HG02798 (cell line): ENCODE results near the gene RUNX3.
"Not testable (repeated sequence)": the region's sequence is repeated elsewhere in the genome, so short reads cannot be mapped to it uniquely, and the experiment has no call there.

Source experiments
- ATAC-seq: cut with Tn5 transposase; IDR thresholded peaks from one replicate; pipeline ENCODE4 v1.9.1; 2021; ENCODE audit warnings: mild to moderate bottlenecking; ENCODE audit not compliant: unreplicated experiment, poor library complexity

The RUNX3 gene

GRCh38 chr1:24917327-24918074 lies 12.6 kb downstream of the RUNX3 start:
- ATAC-seq, result no peak

- ATAC-seq, result no peak
Observed at GRCh38 chr1:24915816-24916602, 14.1 kb downstream of the RUNX3 start.

DNA sequence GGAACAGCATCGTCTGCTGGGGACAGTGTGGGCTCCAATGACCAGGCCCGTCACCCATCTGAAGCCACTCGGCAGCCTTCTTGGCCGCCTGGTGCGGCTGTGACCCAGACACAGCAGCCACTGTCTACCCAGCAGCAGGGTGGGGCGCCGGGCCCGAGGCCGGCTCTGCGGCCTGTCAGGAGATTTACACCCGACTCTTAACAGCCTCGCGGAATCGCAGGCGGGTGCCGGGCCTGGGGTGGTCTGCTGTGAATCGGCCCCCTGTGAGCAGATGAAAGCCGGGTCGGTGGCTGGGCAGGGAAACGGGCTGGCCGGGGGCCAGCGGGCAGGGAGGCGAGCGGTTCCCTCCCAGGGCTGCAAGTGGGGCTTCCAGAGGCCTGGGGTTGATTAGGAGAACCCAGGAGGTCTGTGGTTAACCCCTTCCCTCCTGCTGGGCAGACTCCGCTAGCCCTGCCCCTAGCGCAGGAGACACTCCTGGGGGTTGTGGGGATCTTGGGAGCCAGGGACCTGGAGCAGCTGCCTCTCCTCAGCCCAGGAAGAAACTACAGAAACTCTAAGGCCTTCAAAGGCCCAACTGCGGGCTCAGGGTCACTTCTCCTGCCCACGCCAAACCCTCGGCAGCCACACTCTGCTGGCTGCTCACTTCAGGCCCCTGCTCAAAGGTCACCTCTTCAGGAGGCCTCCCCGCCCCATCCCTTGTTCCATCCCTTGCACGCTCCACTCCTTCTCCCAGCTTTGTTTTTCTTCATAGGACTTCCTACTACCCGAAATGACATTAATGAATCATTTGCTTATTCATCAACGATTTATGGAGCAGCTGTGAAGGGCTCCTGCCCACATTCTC lies 15.6 kb downstream of the RUNX3 start:
- ATAC-seq, result no peak

DNA sequence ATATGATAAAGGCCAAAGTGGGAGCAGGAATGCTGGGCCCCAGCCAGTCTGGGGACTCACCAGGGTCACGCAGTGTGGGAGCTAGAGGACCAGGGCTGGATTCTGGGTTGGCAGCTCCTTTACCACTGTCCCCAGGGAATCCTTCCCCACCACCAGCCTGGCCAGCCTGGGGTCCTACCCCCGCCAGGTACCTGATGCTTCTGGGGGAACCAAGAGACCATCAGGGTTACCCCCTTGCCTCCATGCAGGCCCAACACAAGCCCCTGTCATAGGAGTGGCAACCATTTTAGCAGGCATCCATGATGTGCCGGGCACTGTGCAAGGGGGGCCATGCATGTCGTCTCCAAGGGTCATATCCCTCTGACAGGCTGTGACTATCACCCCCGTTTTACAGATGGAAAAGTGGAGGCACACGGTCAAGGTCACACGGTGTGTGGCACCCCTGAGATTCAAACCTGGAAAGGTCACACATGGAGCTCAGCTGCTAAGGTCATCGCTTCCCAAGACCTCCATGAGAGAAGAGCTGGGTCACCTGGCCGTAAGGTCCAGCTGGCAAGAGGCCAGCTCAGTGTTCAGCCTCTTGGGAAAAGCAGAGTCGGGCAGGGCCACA lies 16.4 kb downstream of the RUNX3 start:
- no peak for ATAC-seq

DNA sequence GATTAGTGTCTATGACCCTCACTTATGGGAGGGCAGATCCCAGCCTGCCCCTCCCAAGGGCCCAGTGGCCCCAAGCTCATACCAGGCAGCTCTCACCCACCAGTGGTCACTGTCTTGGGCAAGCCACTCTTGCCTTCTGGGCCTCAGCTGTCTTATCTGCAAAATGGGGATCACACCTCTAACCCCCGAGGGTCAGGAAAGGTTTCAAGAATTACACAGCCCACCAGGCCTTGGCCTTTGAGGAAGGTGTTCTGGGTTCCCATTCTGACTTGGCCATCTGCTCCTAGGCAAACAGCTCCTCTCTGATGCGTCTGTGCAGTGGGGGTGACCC lies 16.8 kb downstream of the RUNX3 start:
- ATAC-seq, result no peak

DNA sequence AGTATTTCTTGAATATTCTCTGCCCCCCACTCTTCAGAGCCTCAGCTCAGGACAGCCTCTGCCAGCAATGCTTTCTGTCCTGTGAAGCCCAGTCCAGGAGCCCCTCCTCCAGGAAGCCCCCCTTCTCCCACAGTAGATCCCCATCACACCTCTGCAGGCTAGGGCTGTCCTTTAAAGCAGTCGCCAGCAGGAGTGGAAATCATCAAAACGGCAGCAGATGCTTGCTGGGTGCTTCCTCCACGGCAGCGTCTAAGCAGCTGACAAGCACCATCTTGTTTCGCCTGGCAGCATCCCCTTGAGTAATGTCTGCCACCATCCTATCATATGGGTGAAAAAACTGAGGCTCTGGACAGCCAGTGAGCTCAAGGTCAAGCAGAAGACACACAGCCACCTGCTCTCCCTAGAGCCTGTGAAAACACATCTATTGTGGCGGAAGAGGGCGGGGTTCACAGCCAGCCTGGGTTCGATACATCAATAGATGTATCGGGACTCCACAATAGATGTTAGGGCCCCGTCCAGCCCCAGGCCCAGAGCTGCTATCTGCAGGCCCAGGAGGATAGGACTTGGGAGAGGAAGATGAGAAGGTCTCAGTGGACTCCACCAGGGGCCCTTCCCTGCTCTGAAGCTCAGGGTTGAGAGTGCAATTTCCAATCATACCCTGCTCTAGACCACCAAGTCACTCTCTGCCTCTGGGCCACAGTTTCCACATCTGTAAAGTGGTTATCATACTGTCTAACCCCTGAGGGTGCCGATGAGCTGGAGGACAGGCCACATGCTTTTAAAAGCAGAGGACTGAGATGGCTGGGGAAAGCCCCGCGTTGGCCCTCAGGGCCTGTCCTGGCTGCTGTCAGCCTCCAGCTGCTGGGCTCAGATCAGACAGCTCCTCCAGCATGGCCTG lies 17.5 kb downstream of the RUNX3 start:
- no peak for ATAC-seq

DNA sequence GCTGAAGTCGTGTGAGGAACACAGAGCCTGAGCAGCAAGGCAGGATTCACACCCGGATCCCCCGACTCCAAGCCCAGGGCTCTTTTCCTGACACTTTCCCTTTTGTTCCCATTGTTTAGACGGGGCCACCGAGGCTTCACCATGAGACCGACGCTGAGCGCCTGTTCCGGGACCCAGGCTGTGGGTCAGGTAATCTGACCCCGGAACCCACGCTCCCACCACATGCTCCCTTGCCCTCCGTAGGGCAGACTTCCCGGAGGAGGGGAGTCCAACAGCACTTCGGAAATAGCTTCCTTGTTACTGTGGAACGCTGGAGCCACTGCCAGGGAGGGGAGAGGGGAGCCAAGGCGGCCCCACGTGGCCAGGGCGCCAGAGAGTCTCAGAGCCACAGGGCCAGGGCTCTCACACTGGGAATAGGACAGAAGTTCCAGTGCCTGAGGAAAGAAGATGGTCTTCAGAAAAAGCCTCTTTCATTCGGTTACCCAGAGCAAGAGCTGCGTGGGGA lies 18.4 kb downstream of the RUNX3 start:
- no peak for ATAC-seq

DNA sequence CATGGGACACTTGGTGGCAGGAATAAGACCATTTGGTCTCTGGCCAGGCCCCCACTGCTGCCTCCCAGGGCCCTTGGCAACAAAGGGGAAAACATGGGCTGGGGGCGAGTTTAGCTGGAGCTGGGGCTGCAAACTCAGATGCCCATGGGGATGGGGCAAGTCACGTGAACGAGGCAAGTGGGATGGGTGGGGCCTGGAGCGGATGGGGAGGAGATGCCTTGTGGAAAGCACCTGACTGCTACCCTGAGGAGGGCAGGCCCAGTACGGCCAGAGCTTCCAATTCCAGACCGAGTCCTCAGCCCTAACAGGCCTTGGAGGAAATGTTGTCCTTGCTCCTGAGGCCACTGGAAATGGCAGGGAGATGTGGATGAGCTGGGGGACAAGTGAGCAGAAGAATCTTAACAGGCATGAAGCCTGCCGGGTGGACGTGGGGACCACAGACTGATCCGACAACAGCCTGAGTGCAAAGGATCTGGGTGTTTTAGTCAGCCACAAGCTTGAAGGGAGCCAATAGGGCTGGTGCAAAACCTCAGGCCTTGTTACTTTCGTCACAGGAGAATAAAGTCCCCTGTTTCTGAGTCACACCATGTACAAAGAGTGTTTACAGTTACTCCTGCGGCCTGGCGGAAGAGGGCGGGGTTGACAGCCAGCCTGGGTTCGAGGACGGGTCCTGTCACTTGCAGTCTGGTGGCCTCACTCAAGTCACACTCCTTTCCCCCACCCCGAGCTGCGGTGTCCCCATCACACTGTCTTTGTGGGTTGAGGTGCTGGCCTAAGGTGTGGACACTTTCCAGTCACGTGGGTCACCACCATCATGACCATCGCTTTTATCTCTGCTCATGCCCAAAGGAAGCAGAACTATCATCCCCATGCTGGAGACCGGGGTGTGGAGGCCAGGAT lies 19.1 kb downstream of the RUNX3 start:
- ATAC-seq, result no peak

DNA sequence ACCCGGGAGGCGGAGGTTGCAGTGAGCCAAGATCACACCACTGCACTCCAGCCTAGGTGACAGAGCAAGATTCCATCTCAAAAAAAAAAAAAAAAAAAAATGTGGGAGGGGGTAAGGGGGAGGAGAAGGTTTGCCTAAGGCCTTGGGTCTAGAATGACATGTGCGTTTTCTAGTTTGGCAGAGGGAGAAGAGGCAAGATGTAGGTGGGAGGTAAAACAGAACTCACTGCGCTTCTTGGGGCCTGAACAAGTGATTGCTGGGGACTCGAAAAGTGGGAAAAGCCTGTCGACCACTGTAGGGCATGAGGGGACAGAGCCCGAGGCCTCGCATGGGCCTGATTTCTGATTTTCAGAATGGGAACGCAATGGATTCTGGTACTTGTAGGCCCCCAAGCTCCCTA lies 19.9 kb downstream of the RUNX3 start:
- ATAC-seq, result no peak

DNA sequence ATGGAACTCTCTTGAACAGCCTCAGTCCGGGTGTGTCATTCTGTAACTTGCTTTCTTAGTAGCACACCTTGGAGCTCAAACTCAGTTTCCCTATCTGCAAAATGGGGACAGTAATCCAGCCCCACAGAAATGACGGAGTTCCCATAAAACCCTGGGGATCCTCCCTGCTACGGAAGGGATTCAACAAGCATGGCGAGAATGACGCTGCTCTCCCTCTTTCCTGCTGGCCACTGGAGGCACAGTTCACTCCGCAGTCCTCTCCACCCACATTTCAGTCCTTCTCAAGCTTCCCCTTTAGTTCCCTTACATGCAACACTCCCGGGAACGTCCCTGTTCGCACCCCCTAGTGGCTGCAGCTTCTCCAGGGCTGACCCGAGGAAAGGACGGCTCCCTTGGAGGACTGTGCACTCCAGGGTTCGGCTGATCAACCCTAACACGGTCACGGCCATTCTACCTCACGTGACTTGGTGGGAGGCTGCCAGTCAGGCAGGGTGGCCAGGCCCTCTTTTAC lies 20.6 kb downstream of the RUNX3 start:
- no peak for ATAC-seq

GRCh38 chr1:24908591-24909259 lies 21.4 kb downstream of the RUNX3 start:
- ATAC-seq, result no peak

GRCh38 chr1:24907587-24908294 lies 22.3 kb downstream of the RUNX3 start:
- not testable (repeated sequence) for ATAC-seq

DNA sequence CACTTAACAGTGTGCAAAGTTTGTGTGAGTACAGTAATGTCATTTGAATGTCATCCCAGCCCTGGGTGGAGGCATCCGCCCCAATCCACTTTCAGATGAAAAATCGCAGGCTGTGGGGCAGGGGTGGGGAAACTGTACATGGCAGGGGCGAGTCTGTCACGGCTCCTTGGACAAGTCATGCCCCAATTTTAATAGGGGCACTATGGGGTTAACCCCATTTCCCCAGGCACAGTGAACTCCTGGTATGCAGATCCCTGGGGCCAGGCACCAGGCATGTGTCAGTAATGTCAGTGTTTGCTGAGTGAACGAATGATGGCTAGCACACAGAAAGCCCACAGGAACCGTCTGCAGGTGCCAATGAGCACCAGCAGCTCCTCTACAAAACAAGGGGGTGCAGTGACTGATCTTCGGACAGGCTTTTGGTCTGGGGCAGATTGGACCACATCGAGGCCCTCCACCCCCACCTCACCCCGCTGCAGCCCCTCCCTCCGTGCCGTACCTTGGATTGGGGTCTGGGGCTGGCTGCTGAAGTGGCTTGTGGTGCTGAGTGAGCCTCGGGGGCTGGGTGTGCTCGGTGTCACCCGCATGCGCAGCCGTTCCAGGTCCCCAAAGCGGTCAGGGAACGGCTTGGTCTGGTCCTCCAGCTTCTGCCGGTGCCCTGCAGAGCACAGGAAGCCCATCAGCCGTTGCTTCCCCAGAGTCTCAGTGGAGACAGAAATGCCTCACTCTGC lies 23.2 kb downstream of the RUNX3 start:
- ATAC-seq, result no peak

DNA sequence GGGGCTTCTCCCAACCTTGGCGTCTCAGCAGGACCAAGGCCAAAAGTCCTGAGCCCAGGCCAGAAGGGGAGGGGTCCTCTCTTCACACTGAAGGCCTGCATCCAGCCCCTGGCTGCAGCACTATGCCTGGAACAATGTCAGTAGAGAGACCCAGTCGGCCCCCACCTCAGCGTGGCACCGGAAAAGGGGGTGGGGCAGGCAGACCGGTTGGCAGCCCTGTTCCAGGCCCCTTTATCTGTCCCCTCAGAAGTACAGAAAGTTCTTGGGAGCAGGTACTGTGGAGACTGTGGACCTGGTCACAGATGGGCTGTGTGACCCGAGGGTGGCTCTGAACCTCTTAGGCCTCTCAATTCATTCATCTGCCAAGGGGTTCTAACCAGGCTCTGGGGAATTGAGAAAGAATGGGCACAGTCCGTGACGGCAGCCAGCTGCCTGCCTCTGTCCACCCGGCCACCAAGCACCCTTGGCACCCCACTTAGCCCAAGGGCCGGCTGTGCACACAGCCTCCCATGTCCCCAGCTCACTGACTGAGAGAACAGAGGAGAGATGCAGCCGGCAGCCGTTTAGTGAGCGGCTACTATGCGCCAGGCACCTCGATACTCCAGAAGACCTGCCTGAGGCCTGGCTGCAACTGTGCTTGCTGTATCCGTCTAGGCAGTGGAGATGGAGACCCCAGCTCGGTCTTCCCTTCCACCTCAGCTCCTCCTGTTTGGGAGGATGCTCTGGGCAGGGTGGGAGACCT lies 23.9 kb downstream of the RUNX3 start:
- ATAC-seq, result no peak

- ATAC-seq, result no peak
Observed at GRCh38 chr1:24905355-24905978, 24.6 kb downstream of the RUNX3 start.
